Right atrium auricular region (tissue), 2 donors: ENCODE measurements around the gene PARVG. TPM values are rescaled to one million over a fixed set of nuclear protein-coding genes. Genes with fewer than 3 reads are reported as not detected.

Source experiments
- DNase-seq: peaks from one replicate; pipeline ENCODE4 v3.0.0-alpha.2; 2019; ENCODE audit warnings: low spot score
- H3K27ac ChIP-seq, 2 donors: fragments of 200-600 bp; sonication (generic); 1 replicate in 1 of 2; 2 replicates in 1 of 2; pipeline ENCODE4 v1.5.1; 2016 to 2019
- H3K27me3 ChIP-seq, 2 donors: fragments of 200-600 bp; sonication (generic); one replicate each; pipeline versions ENCODE4 v1.5.1 to v1.6.0; 2017 to 2019
- H3K36me3 ChIP-seq: fragments of 200-600 bp; sonication (generic); one replicate; pipeline ENCODE4 v1.5.1; 2016
- H3K4me1 ChIP-seq, 2 donors: fragments of 200-600 bp; sonication (generic); one replicate each; pipeline versions ENCODE4 v1.5.1 to v1.6.0; 2017 to 2019
- H3K4me3 ChIP-seq, 2 donors: fragments of 200-600 bp; sonication (generic); 1 replicate in 1 of 2; 2 replicates in 1 of 2; pipeline ENCODE4 v1.5.1; 2017 to 2019; ENCODE audit warnings: mild to moderate bottlenecking in 1 of 2, moderate library complexity in 1 of 2
- H3K9me3 ChIP-seq, 2 donors: fragments of 200-600 bp; sonication (generic); one replicate each; pipeline ENCODE4 v1.5.1; 2019
- total RNA-seq, 2 donors: library from RNA; depleted of rRNA; stranded (reverse); fragments of >200 nt; gene quantifications; one replicate each; pipeline ENCODE4 v1.1.0, GENCODE V29; 2016
- TF ChIP-seq, protein P1 (sequence below), 2 donors: fragments of 200-600 bp; sonication (generic); IDR thresholded peaks; one replicate each; pipeline ENCODE4 v1.5.1; 2019; ENCODE audit warnings: antibody characterized with exemption in 2 of 2

Gene PARVG
- total RNA-seq, 2 donors from 2014 or later, result 2.1 to 7.2 TPM

DNA sequence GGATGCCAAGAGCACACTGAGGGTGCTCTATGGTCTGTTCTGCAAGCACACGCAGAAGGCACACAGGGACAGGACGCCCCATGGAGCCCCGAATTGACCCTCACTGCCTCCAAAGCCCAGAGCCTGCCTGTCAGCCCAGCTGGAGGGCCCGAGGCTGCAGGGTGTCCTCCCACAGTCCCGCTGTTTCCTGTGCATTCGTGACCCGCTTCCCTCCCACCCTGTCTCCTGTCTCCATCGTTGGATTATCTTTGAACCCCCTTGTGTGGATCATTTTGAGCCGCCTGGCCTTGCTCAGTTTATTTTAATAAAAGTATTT is 25.6 kb downstream of the PARVG start:
- no peak for DNase-seq
- H3K9me3 ChIP-seq, result peaks cover 0 to 21% of the 10 kb centered on the region in 2 donors
- no peak overlapping the region for H3K4me3 ChIP-seq
- no peaks in the 10 kb centered on the region for H3K36me3 ChIP-seq
- no peaks in the 10 kb centered on the region for H3K4me1 ChIP-seq
- TF ChIP-seq, protein P1, sequence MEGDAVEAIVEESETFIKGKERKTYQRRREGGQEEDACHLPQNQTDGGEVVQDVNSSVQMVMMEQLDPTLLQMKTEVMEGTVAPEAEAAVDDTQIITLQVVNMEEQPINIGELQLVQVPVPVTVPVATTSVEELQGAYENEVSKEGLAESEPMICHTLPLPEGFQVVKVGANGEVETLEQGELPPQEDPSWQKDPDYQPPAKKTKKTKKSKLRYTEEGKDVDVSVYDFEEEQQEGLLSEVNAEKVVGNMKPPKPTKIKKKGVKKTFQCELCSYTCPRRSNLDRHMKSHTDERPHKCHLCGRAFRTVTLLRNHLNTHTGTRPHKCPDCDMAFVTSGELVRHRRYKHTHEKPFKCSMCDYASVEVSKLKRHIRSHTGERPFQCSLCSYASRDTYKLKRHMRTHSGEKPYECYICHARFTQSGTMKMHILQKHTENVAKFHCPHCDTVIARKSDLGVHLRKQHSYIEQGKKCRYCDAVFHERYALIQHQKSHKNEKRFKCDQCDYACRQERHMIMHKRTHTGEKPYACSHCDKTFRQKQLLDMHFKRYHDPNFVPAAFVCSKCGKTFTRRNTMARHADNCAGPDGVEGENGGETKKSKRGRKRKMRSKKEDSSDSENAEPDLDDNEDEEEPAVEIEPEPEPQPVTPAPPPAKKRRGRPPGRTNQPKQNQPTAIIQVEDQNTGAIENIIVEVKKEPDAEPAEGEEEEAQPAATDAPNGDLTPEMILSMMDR (IDR thresholded peaks at IDR 0.05), result no peak
- no peak overlapping the region for H3K27ac ChIP-seq
- H3K27me3 ChIP-seq, result no peaks in the 10 kb centered on the region

DNA sequence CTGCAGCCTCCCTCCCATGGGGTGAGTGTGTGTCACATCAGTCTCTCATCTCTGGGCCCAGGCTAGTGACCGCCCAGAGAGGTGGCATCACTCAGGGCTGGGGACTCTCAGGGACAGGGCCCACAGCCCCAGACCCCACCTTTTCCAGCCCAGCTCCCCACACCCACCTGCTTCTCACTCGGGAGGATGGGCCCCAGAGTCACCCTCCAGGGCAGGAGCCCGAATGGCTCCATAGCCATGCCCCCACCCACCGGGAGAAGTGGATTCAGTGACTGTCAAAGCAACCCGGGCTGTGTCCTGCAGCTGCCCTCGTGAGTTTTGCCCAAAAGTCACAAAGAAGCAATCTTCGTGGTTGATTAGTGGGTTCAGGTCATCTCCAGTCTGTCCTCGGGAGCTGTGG is 26.0 kb downstream of the PARVG start:
- Histone ChIP-seq H3K27me3 (no peaks in the 10 kb centered on the region), H3K9me3 (peaks cover 0 to 21% of the 10 kb centered on the region in 2 donors), H3K4me3 (no peak overlapping the region), H3K4me1 (peaks cover 0 to 1% of the 10 kb centered on the region in 2 donors), H3K36me3 (no peaks in the 10 kb centered on the region), H3K27ac (no peak overlapping the region)
- no peak for DNase-seq
- TF ChIP-seq, protein P1 (IDR thresholded peaks at IDR 0.05), result no peak

DNA sequence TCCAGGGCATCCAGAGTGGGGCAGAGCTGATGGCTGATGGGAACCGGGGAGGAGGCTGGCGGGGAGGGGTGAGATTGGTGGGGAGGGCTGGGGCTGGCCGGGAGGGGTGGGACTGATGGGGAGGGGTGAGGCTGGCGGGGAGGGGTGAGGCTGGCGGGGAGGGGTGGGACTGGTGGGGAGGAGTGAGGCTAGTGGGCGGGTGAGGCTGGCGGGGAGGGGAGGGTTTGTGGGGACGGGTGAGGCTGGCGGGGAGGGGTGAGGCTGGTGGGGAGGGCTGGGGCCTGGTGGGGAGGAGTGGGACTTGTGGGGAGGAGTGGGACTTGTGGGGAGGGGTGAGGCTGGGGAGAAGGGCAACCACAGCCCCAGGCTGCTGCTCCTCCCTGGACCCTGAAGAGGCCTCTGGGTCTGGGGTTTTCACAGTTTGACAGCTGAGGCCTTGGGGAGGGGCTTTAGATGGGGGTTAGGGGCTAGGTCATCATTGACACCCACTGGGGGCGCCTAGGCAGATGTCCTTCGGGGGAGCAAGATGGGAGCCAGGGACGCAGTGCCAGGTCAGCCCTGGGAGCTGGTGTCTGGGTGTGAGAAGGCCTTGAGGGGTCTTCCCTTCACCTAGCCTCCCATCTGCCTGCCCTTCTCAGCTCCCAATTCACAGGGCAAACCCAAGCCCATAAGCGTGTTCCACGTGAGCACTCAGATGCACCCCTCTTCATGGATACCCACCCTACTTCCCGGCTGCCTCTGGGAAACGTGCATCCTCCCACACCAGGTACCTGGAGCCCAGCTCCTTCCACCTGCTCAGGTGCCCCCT is 26.7 kb downstream of the PARVG start:
- no peak for DNase-seq
- Histone ChIP-seq H3K36me3 (no peaks in the 10 kb centered on the region), H3K9me3 (peaks cover 0 to 21% of the 10 kb centered on the region in 2 donors), H3K27me3 (no peaks in the 10 kb centered on the region), H3K27ac (no peak overlapping the region), H3K4me3 (no peak overlapping the region), H3K4me1 (peaks cover 0 to 8% of the 10 kb centered on the region in 2 donors)
- TF ChIP-seq, protein P1 (IDR thresholded peaks at IDR 0.05), result no peak

DNA sequence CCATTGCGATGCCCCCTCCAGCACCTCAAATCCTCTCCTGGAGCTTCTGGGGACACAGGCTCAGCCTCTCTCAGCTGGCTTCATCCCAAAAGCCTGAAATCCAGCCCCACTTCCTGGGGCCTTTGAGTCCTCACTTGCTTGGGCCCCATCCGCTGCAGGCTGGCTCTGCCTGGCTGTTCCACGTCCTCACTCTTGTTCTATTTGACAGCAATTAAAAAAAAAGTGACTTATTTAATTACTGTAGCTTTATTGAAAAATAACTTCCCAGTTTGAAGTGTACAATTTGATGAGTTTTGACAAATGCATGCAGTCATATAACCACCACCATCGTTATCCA is 27.2 kb downstream of the PARVG start:
- H3K27me3 ChIP-seq, result no peaks in the 10 kb centered on the region

DNA sequence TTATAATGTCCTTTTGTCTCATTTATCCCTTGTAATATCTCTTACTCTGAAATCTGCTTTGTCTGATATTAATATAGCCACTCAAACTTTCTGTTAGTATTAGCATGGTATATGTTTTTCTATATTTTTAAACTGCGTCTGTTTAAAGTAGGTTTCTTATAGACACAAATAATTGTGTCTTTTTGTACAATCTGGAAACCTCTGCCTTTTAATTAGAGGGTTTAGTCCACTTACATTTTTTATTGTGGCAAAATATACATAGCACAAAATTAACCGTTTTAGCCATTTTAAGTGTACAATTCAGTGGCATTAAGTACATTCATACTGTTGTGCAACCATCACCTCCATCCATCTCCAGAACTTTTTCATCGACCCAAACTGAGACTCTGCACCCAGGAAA is 28.6 kb downstream of the PARVG start:
- TF ChIP-seq, protein P1 (IDR thresholded peaks at IDR 0.05), result no peak
- Histone ChIP-seq H3K27ac (no peak overlapping the region), H3K9me3 (peaks cover 0 to 21% of the 10 kb centered on the region in 2 donors)

More for the DNA sequence above, 27.2 kb downstream of the PARVG start:
- Histone ChIP-seq H3K4me3 (no peak overlapping the region), H3K36me3 (no peaks in the 10 kb centered on the region), H3K27ac (no peak overlapping the region), H3K4me1 (peaks cover 0 to 11% of the 10 kb centered on the region in 2 donors), H3K9me3 (peaks cover 0 to 21% of the 10 kb centered on the region in 2 donors)
- no peak for DNase-seq
- TF ChIP-seq, protein P1 (IDR thresholded peaks at IDR 0.05), result no peak

DNA sequence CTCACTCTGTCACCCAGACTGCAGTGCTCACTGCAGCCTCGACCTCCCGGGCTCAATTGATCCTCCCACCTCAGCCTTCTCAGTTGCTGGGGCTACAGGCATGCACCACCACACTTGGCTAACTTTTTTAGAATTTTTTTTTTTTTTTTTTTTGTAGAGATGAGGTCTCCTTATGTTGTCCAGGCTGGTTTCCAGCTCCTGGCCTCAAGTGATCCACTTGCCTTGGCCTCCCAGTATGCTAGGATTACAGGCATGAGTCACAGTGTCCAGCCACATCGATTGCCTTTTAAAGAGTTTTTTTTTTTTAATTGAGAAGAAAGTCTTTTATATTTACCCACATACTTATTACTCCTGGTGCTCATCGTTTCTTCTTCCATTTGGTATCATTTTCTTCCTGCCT is 30.0 kb downstream of the PARVG start:
- no peaks in the 10 kb centered on the region for H3K36me3 ChIP-seq
- no peak overlapping the region for H3K4me3 ChIP-seq
- H3K4me1 ChIP-seq, result peaks cover 0 to 11% of the 10 kb centered on the region in 2 donors
- no peak for DNase-seq
- peak overlapping the region in 1 of 2 donors; percentile 29 for H3K27ac ChIP-seq
- H3K27me3 ChIP-seq, result no peaks in the 10 kb centered on the region
- TF ChIP-seq, protein P1 (IDR thresholded peaks at IDR 0.05), result no peak
- H3K9me3 ChIP-seq, result peaks cover 0 to 33% of the 10 kb centered on the region in 2 donors

More for the DNA sequence above, 28.6 kb downstream of the PARVG start:
- no peaks in the 10 kb centered on the region for H3K36me3 ChIP-seq
- H3K4me3 ChIP-seq, result no peak overlapping the region
- DNase-seq, result no peak
- no peaks in the 10 kb centered on the region for H3K27me3 ChIP-seq
- H3K4me1 ChIP-seq, result peaks cover 0 to 11% of the 10 kb centered on the region in 2 donors
